ENCODE measurements around the gene SUFU.

GRCh38 chr10:102535481-102536147, 31.8 kb downstream of the SUFU start:
- TF ChIP-seq, protein P1, sequence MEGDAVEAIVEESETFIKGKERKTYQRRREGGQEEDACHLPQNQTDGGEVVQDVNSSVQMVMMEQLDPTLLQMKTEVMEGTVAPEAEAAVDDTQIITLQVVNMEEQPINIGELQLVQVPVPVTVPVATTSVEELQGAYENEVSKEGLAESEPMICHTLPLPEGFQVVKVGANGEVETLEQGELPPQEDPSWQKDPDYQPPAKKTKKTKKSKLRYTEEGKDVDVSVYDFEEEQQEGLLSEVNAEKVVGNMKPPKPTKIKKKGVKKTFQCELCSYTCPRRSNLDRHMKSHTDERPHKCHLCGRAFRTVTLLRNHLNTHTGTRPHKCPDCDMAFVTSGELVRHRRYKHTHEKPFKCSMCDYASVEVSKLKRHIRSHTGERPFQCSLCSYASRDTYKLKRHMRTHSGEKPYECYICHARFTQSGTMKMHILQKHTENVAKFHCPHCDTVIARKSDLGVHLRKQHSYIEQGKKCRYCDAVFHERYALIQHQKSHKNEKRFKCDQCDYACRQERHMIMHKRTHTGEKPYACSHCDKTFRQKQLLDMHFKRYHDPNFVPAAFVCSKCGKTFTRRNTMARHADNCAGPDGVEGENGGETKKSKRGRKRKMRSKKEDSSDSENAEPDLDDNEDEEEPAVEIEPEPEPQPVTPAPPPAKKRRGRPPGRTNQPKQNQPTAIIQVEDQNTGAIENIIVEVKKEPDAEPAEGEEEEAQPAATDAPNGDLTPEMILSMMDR (IDR thresholded peaks at IDR 0.05): no peak
- TF ChIP-seq POLR2A (IDR thresholded peaks at IDR 0.05): no peak
- TF ChIP-seq POLR2AphosphoS5 (IDR thresholded peaks at IDR 0.05; ENCODE audit: insufficient read depth in 1 of 2, low read depth in 1 of 2): no peak

Data from vagina (tissue), 2 donors.